ACC112 (cell line): ENCODE data around the gene HIVEP3.

ENCODE experiments used
- H2AFZ ChIP-seq: fragments of 200-600 bp; sonication (generic); one replicate; pipeline ENCODE4 v1.6.0; 2017; ENCODE audit warnings: antibody characterized with exemption, low read length; ENCODE audit not compliant: unreplicated experiment
- H3K27ac ChIP-seq: fragments of 200-600 bp; sonication (generic); 2 replicates; pipeline ENCODE4 v1.5.1; 2014; ENCODE audit warnings: low read depth, mild to moderate bottlenecking, antibody characterized with exemption, low read length, moderate library complexity
- H3K27me3 ChIP-seq: fragments of 200-600 bp; sonication (generic); 2 replicates; pipeline ENCODE4 v1.6.1; 2014; ENCODE audit warnings: mild to moderate bottlenecking, antibody characterized with exemption, low read length, moderate library complexity, mixed read lengths; ENCODE audit not compliant: insufficient read depth
- H3K36me3 ChIP-seq: fragments of 200-600 bp; sonication (generic); 2 replicates; pipeline ENCODE4 v1.6.1; 2016; ENCODE audit warnings: mild to moderate bottlenecking, antibody characterized with exemption, low read length, moderate library complexity, mixed read lengths; ENCODE audit not compliant: insufficient read depth
- H3K4me1 ChIP-seq: fragments of 200-600 bp; sonication (generic); one replicate; pipeline ENCODE4 v1.6.1; 2016; ENCODE audit warnings: low read length, mixed read lengths; ENCODE audit not compliant: insufficient read depth, unreplicated experiment, control insufficient read depth
- H3K4me3 ChIP-seq: fragments of 200-600 bp; sonication (generic); 2 replicates; pipeline ENCODE4 v1.5.1; 2014; ENCODE audit warnings: mild to moderate bottlenecking, low read depth, low read length
- H3K79me2 ChIP-seq: fragments of 200-600 bp; sonication (generic); one replicate; pipeline ENCODE4 v1.6.0; 2016; ENCODE audit warnings: low read length; ENCODE audit not compliant: control insufficient read depth, unreplicated experiment, insufficient read depth

Gene HIVEP3

GRCh38 chr1:41803656-41804055, 115.1 kb downstream of the HIVEP3 start:
- Histone ChIP-seq H3K36me3 (no peaks in the 10 kb centered on the region), H3K79me2 (no peaks in the 10 kb centered on the region), H3K27me3 (no peaks in the 10 kb centered on the region), H3K4me1 (no peaks in the 10 kb centered on the region), H2AFZ (no peak overlapping the region), H3K27ac (no peak overlapping the region), H3K4me3 (no peak overlapping the region)

- no peak overlapping the region for H3K27ac ChIP-seq
Measured at GRCh38 chr1:41802532-41803501, 115.9 kb downstream of the HIVEP3 start.

GRCh38 chr1:41800311-41800829, 118.4 kb downstream of the HIVEP3 start:
- Histone ChIP-seq H3K27me3 (no peaks in the 10 kb centered on the region), H3K4me1 (no peaks in the 10 kb centered on the region), H3K36me3 (no peaks in the 10 kb centered on the region), H3K79me2 (no peaks in the 10 kb centered on the region), H3K27ac (no peak overlapping the region), H3K4me3 (no peak overlapping the region), H2AFZ (no peak overlapping the region)

More at GRCh38 chr1:41802532-41803501, 115.9 kb downstream of the HIVEP3 start:
- H3K79me2 ChIP-seq = no peaks in the 10 kb centered on the region
- no peaks in the 10 kb centered on the region for H3K27me3 ChIP-seq
- no peaks in the 10 kb centered on the region for H3K4me1 ChIP-seq
- no peaks in the 10 kb centered on the region for H3K36me3 ChIP-seq
- no peak overlapping the region for H3K4me3 ChIP-seq
- no peak overlapping the region for H2AFZ ChIP-seq

GRCh38 chr1:41799723-41800122, 119.0 kb downstream of the HIVEP3 start:
- H3K27ac ChIP-seq = no peak overlapping the region
- H3K4me1 ChIP-seq = no peaks in the 10 kb centered on the region
- H3K79me2 ChIP-seq = no peaks in the 10 kb centered on the region
- no peak overlapping the region for H2AFZ ChIP-seq
- no peaks in the 10 kb centered on the region for H3K36me3 ChIP-seq
- no peaks in the 10 kb centered on the region for H3K27me3 ChIP-seq
- no peak overlapping the region for H3K4me3 ChIP-seq

- Histone ChIP-seq H3K4me1 (no peaks in the 10 kb centered on the region), H3K79me2 (no peaks in the 10 kb centered on the region), H3K4me3 (no peak overlapping the region), H3K27me3 (no peaks in the 10 kb centered on the region), H3K36me3 (no peaks in the 10 kb centered on the region), H2AFZ (no peak overlapping the region), H3K27ac (no peak overlapping the region)
Measured at GRCh38 chr1:41799205-41799604, 119.5 kb downstream of the HIVEP3 start.

- H3K36me3 ChIP-seq = no peaks in the 10 kb centered on the region
- no peaks in the 10 kb centered on the region for H3K4me1 ChIP-seq
- no peak overlapping the region for H3K27ac ChIP-seq
- H3K27me3 ChIP-seq = no peaks in the 10 kb centered on the region
- no peak overlapping the region for H3K4me3 ChIP-seq
- H3K79me2 ChIP-seq = no peaks in the 10 kb centered on the region
- no peak overlapping the region for H2AFZ ChIP-seq
Measured at GRCh38 chr1:41795205-41795762, 123.4 kb downstream of the HIVEP3 start.

GRCh38 chr1:41794031-41794430, 124.7 kb downstream of the HIVEP3 start:
- no peaks in the 10 kb centered on the region for H3K79me2 ChIP-seq
- no peaks in the 10 kb centered on the region for H3K36me3 ChIP-seq
- H3K27me3 ChIP-seq = no peaks in the 10 kb centered on the region
- no peak overlapping the region for H3K4me3 ChIP-seq
- H2AFZ ChIP-seq = no peak overlapping the region
- H3K27ac ChIP-seq = no peak overlapping the region
- H3K4me1 ChIP-seq = no peaks in the 10 kb centered on the region

- H3K27me3 ChIP-seq = no peaks in the 10 kb centered on the region
- H3K27ac ChIP-seq = no peak overlapping the region
- H3K36me3 ChIP-seq = no peaks in the 10 kb centered on the region
- H3K4me3 ChIP-seq = no peak overlapping the region
- no peak overlapping the region for H2AFZ ChIP-seq
- H3K79me2 ChIP-seq = no peaks in the 10 kb centered on the region
- no peaks in the 10 kb centered on the region for H3K4me1 ChIP-seq
Measured at GRCh38 chr1:41792485-41792770, 126.3 kb downstream of the HIVEP3 start.

- Histone ChIP-seq H3K36me3 (no peaks in the 10 kb centered on the region), H3K79me2 (no peaks in the 10 kb centered on the region), H3K4me3 (no peak overlapping the region), H2AFZ (no peak overlapping the region), H3K27me3 (no peaks in the 10 kb centered on the region), H3K4me1 (no peaks in the 10 kb centered on the region), H3K27ac (no peak overlapping the region)
Measured at GRCh38 chr1:41791667-41792484, 126.8 kb downstream of the HIVEP3 start.

- Histone ChIP-seq H3K4me1 (no peaks in the 10 kb centered on the region), H2AFZ (no peak overlapping the region), H3K4me3 (no peak overlapping the region), H3K79me2 (no peaks in the 10 kb centered on the region), H3K27me3 (no peaks in the 10 kb centered on the region), H3K27ac (no peak overlapping the region), H3K36me3 (no peaks in the 10 kb centered on the region)
Measured at GRCh38 chr1:41790351-41790750, 128.4 kb downstream of the HIVEP3 start.
